ENCODE data around the gene NINL.
"Not testable (repeated sequence)": the region's sequence is repeated elsewhere in the genome, so short reads cannot be mapped to it uniquely, and the experiment has no call there.

NINL gene

GRCh38 chr20:25584905-25585704 lies at the start of gene NINL:
NINL (minus strand) TSS chr20:25585531; CDS start chr20:25526587, 58,944 bp downstream.
- peak; percentile 68 for DNase-seq

GRCh38 chr20:25632940-25633790 lies 47.8 kb upstream of the NINL start:
- DNase-seq = no peak

DNA sequence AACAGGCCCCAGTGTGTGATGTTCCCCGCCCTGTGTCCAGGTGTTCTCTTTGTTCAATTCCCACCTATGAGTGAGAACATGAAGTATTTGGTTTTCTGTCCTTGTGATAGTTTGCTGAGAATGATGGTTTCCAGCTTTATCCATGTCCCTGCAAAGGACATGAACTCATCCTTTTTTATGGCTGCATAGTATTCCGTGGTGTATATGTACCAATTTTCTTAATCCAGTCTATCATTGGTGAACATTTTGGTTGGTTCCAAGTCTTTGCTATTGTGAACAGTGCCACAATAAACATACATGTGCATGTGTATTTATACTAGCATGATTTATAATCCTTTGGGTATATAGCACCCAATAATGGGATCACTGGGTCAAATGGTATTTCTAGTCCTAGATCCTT lies 45.3 kb upstream of the NINL start:
- DNase-seq = not testable (repeated sequence)

DNA sequence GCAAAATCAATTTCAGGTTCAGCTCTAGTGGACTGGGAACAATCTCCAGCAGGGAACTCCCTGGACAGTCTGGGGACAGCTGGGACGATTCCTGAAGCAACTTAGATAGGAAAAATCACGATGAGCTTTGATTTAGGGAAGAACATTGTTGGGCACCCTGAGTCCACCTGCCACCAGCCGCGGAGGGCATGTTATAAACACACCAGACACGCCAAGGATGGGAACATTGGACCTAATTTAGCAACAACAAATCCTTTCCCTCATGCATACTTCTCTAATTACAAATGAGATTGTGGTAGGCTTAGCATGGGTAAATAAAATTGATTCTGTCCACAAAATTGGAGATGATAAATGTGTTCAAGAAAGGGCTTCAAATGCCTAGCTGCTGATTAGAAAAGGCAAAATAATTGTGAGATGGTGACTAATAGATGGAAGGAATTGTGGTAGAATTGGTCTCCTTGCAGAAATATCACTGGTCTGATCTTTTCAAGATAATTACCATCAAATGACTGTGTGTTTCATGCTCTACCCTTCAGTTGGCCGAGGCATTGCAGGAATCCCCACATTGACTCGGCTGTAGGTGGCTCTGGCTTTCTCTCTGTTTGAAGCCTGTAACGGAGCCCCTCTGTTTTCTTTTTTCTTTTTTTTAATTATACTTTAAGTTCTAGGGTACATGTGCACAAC lies 44.6 kb upstream of the NINL start:
- peak; percentile 7 for DNase-seq

- no peak for DNase-seq
These were observed 41.4 kb upstream of the NINL start for GRCh38 chr20:25626779-25627178.

GRCh38 chr20:25624500-25624939 lies 39.2 kb upstream of the NINL start:
- DNase-seq = no peak

DNA sequence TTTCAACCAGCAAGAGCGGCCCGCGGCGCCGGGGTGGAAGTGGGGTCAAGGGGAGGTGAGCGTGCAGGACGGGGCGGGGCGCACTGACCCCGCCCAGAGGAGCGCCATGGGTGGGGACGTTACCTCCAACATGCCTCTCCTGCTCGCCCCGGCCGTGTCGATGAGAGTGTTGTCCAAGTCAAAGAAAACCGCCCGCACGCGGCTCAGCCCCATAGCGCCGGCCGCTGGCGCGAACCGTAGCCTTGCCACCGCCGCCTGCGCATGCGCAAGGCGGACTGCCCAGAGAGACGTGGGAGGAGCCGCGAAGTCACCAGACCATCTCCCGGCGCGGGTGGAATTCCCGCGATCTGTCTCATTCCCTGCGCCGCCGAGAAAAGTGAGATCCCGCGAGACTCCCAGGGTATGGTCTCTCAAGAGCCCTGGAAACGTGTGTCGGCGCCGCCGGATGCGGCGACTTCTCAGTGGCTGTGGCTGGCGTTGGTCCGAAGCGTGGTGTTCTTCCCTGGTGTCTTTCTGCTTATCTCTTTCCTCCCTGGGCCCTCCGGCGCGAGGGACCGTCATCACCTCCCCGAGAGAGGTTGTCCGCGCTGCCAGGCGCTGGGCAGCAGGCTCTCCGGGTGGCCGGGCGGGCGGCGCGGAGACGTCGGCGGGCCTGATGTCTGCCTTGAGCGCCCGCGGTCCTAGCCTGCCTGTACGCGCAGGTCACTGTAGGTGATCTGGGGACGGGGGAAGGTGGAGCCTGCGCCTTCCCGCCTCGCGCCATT lies 38.6 kb upstream of the NINL start, which contains the start of gene NANP:
Gene NANP, minus strand, starts transcription at position 279 of the 764 bp plus-strand sequence. Its CDS starts 66 bp downstream, at position 213.
- peak; percentile 95 for DNase-seq

- peak; percentile 57 for DNase-seq
These were observed 37.9 kb upstream of the NINL start for GRCh38 chr20:25623225-25623735.

GRCh38 chr20:25622450-25623224 lies 37.3 kb upstream of the NINL start:
- no peak for DNase-seq

DNA sequence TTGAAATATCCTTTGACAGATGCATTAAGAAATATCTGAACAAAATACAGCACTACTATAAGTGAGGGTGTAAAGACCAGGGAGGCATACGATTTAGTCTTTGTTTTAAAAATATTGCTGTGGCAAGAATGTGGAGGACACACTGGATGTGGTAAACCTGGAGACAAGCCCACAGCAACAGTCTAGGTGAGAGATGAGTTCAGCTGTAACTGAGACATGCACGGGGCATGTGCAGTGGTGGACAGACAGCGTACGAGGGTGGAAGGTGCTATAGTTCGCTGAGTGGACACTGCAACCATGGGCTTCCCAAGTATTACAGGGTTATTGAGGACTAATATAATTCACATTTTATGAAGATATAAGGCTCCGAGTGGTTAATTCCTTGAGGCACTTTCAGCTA lies 36.7 kb upstream of the NINL start:
- no peak for DNase-seq

DNA sequence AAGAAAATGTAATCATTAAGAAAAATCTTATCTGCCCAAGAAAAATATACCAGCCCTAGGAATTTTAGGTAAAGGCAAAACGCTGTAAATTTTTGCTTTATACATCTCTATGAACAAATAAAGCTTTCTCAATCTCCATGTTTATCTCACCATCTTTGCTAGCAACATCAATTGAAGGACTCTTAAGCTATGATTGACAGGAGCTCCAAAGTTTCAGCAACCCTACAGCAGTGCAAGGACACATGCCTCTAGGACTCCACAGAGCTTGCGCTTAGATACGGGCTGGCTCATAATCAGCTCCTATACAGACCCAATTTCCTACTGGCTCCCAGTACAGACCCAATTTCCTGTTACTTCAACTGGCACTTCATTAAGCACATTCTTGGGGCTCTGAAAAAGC lies 34.2 kb upstream of the NINL start:
- DNase-seq = no peak

DNA sequence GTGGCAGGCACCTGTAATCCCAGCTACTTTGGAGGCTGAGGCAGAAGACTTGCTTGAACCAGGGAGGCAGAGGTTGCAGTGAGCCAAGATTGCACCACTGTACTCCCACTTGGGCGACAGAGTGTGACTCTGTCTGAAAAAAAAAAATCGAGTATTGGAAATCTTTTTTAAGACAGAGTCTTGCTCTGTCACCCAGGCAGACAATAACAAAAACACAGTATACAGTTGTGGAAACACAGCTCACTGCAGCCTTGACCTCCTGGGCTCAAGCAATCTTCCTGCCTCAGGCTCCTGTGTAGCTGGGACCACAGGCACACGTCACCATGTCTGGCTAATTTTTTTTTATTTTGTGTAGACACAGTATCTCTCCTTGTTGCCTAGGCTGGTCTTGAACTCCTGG lies 23.4 kb upstream of the NINL start:
- no peak for DNase-seq

- DNase-seq = no peak
These were observed 20.9 kb upstream of the NINL start for GRCh38 chr20:25606094-25606695.

- DNase-seq = no peak
These were observed 19.8 kb upstream of the NINL start for GRCh38 chr20:25605148-25605547.

GRCh38 chr20:25604611-25605010 lies 19.3 kb upstream of the NINL start:
- DNase-seq = no peak

DNA sequence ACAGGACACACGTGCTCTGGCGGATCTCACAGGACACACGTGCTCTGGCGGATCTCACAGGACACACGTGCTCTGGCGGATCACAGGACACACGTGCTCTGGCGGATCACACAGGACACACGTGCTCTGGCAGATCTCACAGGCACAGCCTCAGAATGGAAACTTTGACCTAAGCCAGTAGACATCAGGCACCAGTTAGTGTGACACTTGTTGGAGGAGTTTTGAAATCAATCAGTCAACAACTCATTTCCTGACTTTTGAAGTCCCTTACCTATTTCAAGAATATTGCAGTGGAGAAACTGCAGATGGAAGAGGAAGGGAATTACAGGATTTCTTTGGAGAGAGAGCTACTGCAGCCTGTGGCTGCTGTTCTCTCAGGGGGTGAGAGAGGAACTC lies 17.6 kb upstream of the NINL start:
- peak; percentile 19 for DNase-seq

- DNase-seq = not testable (repeated sequence)
These were observed 17.0 kb upstream of the NINL start for GRCh38 chr20:25602191-25602913.

GRCh38 chr20:25601659-25602058 lies 16.3 kb upstream of the NINL start:
- no peak for DNase-seq

DNA sequence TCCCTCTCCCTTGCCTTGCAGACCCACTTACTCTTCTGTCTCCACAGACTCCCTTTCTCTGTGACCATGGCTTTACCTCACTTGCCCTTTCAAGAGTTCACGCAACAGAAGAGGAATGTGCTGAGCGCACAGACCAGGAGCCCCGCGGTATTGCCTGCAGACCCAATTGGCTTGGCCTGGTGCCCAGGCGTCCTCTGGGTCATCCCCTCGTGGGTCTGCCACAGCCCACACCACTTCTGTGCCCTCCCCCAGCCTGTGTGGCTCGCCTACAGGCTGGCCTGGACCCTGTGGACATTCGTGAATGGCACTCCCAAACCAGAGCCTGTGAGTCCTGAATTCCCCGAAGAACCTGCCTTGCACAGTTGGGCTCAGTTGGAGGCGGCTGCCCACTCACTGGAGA lies 15.3 kb upstream of the NINL start:
- DNase-seq = no peak

Measured in stimulated activated CD4-positive, alpha-beta T cell treated with anti-CD3 and anti-CD28 coated beads, Interleukin-15, amount 100 ng/mL, for 24 hours (primary cell).